ENCODE measurements around the gene TCF12.

Gene TCF12

GRCh38 chr15:57048930-57049549, 130.6 kb downstream of the TCF12 start:
- H3K27me3 ChIP-seq (ENCODE audit: insufficient read depth, low read length, poor library complexity, severe bottlenecking) = no peaks in the 10 kb centered on the region
- peaks cover 14% of the 10 kb centered on the region for H4K20me1 ChIP-seq (ENCODE audit: insufficient read depth, low read length, poor library complexity, severe bottlenecking)
- no peaks in the 10 kb centered on the region for H3F3A ChIP-seq (ENCODE audit: low read depth)
- no peak overlapping the region for H2AFZ ChIP-seq (ENCODE audit: low read length)
- H3K79me2 ChIP-seq (ENCODE audit: insufficient read depth, low read length) = peaks cover 91% of the 10 kb centered on the region
- no peaks in the 10 kb centered on the region for H3K9me2 ChIP-seq (replicated peaks; ENCODE audit: low read depth, low read length)
- no peaks in the 10 kb centered on the region for H3K9me3 ChIP-seq (ENCODE audit: insufficient read depth, low read depth, low read length)
- no peak for TF ChIP-seq CTCF (conservative IDR thresholded peaks at IDR 0.05; ENCODE audit: low read length)
- TF ChIP-seq EZH2phosphoT487 (IDR thresholded peaks at IDR 0.05; ENCODE audit: borderline replicate concordance) = no peak
- peaks cover 27% of the 10 kb centered on the region for H3K4me1 ChIP-seq (ENCODE audit: insufficient read depth, low read length, poor library complexity, severe bottlenecking)
- no peak overlapping the region for H3K4me3 ChIP-seq (ENCODE audit: low read length, poor library complexity, severe bottlenecking)
- no peak overlapping the region for H3K9ac ChIP-seq (ENCODE audit: low read depth, low read length, poor library complexity, severe bottlenecking)
- H3K36me3 ChIP-seq (ENCODE audit: insufficient read depth, low read length) = no peaks in the 10 kb centered on the region
- no peak overlapping the region for H3K4me2 ChIP-seq (ENCODE audit: low read depth, low read length, poor library complexity, severe bottlenecking)

GRCh38 chr15:57053470-57053869, 135.0 kb downstream of the TCF12 start:
- no peak overlapping the region for H3K4me2 ChIP-seq (ENCODE audit: low read depth, low read length, poor library complexity, severe bottlenecking)
- TF ChIP-seq CTCF (conservative IDR thresholded peaks at IDR 0.05; ENCODE audit: low read length) (no peak), EZH2phosphoT487 (IDR thresholded peaks at IDR 0.05; ENCODE audit: borderline replicate concordance) (no peak)
- H3K27me3 ChIP-seq (ENCODE audit: insufficient read depth, low read length, poor library complexity, severe bottlenecking) = no peaks in the 10 kb centered on the region
- peaks cover 90% of the 10 kb centered on the region for H3K79me2 ChIP-seq (ENCODE audit: insufficient read depth, low read length)
- no peaks in the 10 kb centered on the region for H3K9me2 ChIP-seq (replicated peaks; ENCODE audit: low read depth, low read length)
- no peak overlapping the region for H3K4me3 ChIP-seq (ENCODE audit: low read length, poor library complexity, severe bottlenecking)
- H3K4me1 ChIP-seq (ENCODE audit: insufficient read depth, low read length, poor library complexity, severe bottlenecking) = peaks cover 15% of the 10 kb centered on the region
- H4K20me1 ChIP-seq (ENCODE audit: insufficient read depth, low read length, poor library complexity, severe bottlenecking) = peaks cover 24% of the 10 kb centered on the region
- no peaks in the 10 kb centered on the region for H3K36me3 ChIP-seq (ENCODE audit: insufficient read depth, low read length)
- no peaks in the 10 kb centered on the region for H3F3A ChIP-seq (ENCODE audit: low read depth)
- H2AFZ ChIP-seq (ENCODE audit: low read length) = no peak overlapping the region
- no peaks in the 10 kb centered on the region for H3K9me3 ChIP-seq (ENCODE audit: insufficient read depth, low read depth, low read length)
- H3K9ac ChIP-seq (ENCODE audit: low read depth, low read length, poor library complexity, severe bottlenecking) = no peak overlapping the region

GRCh38 chr15:57054204-57054750, 135.8 kb downstream of the TCF12 start:
- Histone ChIP-seq H3K27me3 (ENCODE audit: insufficient read depth, low read length, poor library complexity, severe bottlenecking) (no peaks in the 10 kb centered on the region), H3K36me3 (ENCODE audit: insufficient read depth, low read length) (no peaks in the 10 kb centered on the region), H4K20me1 (ENCODE audit: insufficient read depth, low read length, poor library complexity, severe bottlenecking) (peaks cover 31% of the 10 kb centered on the region), H3K9me3 (ENCODE audit: insufficient read depth, low read depth, low read length) (no peaks in the 10 kb centered on the region), H3K9me2 (replicated peaks; ENCODE audit: low read depth, low read length) (no peaks in the 10 kb centered on the region), H3K79me2 (ENCODE audit: insufficient read depth, low read length) (peaks cover 90% of the 10 kb centered on the region), H3K9ac (ENCODE audit: low read depth, low read length, poor library complexity, severe bottlenecking) (no peak overlapping the region), H2AFZ (ENCODE audit: low read length) (no peak overlapping the region), H3K4me2 (ENCODE audit: low read depth, low read length, poor library complexity, severe bottlenecking) (peak overlapping the region; percentile 9), H3K4me3 (ENCODE audit: low read length, poor library complexity, severe bottlenecking) (no peak overlapping the region), H3K4me1 (ENCODE audit: insufficient read depth, low read length, poor library complexity, severe bottlenecking) (peaks cover 15% of the 10 kb centered on the region), H3F3A (ENCODE audit: low read depth) (no peaks in the 10 kb centered on the region)
- TF ChIP-seq CTCF (conservative IDR thresholded peaks at IDR 0.05; ENCODE audit: low read length) (no peak), EZH2phosphoT487 (IDR thresholded peaks at IDR 0.05; ENCODE audit: borderline replicate concordance) (no peak)
